HG02981 (cell line): ENCODE measurements around the gene OSBPL8.

Experiments
- ATAC-seq: cut with Tn5 transposase; IDR thresholded peaks from one replicate; pipeline ENCODE4 v1.9.1; 2021; ENCODE audit warnings: mild to moderate bottlenecking, moderate library complexity; ENCODE audit not compliant: unreplicated experiment

The OSBPL8 gene, protein sequence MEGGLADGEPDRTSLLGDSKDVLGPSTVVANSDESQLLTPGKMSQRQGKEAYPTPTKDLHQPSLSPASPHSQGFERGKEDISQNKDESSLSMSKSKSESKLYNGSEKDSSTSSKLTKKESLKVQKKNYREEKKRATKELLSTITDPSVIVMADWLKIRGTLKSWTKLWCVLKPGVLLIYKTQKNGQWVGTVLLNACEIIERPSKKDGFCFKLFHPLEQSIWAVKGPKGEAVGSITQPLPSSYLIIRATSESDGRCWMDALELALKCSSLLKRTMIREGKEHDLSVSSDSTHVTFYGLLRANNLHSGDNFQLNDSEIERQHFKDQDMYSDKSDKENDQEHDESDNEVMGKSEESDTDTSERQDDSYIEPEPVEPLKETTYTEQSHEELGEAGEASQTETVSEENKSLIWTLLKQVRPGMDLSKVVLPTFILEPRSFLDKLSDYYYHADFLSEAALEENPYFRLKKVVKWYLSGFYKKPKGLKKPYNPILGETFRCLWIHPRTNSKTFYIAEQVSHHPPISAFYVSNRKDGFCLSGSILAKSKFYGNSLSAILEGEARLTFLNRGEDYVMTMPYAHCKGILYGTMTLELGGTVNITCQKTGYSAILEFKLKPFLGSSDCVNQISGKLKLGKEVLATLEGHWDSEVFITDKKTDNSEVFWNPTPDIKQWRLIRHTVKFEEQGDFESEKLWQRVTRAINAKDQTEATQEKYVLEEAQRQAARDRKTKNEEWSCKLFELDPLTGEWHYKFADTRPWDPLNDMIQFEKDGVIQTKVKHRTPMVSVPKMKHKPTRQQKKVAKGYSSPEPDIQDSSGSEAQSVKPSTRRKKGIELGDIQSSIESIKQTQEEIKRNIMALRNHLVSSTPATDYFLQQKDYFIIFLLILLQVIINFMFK

DNA sequence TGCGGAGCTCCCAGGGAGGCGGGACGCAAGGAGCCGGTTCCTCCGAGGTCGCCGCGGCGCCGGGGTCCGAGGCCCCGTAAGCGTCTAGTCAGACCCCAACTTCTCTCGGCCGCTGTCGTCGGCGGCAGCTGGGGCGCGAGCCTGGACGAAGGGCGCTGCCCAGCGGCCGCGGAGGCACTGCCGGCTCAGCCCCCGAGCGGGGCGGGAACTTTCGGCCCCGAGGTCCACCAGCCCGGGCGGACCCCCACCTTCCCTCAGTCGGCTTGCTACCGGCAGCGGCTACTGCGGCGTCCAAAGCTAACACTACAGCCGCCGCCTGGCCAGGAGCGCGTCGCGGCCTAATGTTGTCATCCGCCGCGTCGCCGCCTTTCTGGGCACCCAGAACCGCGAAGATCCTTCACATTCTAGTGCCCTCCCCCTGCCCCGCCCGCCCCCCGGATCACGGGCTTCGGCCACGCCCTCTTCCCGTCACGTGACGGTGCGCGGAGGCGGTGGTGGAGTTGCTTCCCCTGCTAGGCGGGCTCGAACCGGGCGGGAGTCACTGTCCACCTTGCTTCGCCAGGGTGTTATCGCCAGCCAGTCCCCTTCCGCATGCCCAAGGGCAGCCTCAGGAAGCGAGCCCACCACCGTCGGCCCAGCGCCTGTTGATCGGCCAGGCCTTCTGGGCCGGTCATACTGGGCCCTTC is at the start of gene OSBPL8:
TSS of gene OSBPL8 (minus strand) at position 372 of the 686 bp plus-strand sequence. CDS start 72,220 bp downstream, outside the sequence.
- ATAC-seq, result peak; percentile 74

DNA sequence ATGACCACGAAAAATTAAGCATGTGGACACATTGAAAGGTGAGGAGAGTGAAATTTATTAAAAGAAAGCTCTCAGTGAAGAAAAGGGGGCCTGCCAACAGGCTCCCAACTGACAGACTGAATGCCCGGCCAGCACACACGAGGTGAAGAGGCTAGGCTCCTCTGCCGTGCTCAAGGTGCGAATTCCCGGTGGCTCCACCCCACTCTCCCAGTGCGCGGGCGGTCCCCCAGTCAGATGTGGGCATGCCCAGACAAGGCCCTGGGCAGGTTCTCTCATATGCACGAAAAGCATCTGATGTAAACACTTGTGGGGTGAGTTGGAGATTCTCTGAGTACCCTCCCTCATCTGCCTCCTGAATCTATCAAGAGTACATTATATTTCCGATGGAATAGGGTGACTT is 48.5 kb upstream of the OSBPL8 start:
- ATAC-seq, result no peak

DNA sequence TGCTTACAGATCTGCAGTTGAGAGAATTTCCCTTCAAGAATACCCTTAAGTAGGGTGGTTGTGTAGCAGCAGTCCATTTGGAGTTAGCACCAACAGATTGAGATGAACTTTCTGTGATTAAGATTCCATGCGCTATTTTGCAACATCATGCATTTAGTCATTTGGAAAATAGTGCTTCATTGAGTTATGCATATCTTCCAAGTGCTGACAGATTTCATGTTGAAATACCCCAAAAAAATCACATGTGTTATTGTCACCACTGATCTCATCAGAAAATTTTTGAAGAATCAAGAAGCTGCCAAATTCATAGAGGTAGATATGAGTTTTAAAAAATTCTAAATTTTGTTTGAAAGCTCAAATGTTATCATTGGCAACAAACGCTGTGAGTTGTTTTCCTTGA is 35.5 kb upstream of the OSBPL8 start:
- no peak for ATAC-seq

DNA sequence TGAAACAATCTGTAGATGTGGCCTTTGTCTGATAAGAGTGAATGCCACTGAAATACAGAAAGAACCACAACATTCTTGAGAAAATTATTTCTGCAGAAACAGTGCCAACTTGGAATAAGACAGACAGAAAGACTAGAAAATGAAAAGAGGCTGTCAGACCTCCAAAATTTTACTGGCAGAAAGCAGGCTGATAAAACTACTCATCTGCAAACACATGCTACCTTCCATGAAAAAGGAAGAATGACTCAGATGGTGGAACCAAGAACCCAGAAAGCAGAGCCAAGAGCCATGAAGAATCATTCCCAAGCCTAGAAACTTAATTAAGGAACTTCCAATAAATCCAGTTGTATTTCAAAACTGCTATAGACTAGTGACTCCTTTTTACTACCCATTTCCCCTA is 31.9 kb upstream of the OSBPL8 start:
- no peak for ATAC-seq

DNA sequence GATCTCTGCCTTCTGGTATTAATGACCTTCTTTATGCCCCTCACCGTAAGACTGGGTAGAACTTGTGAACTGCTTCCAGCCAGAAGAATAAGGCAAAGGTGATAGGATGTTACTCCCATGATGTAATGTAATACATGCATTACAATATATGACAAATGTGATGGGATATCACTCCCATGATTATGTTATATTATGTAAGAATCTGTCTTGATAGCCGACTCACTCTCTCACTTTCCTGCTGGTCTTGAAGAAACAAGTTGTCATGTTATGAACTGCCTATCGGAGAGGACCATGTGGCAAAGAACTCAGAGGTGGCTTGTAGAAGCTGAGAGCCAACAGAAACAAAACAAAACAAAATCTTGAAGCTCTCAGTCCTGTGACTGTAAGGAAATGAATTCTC is 30.6 kb upstream of the OSBPL8 start:
- ATAC-seq, result no peak

DNA sequence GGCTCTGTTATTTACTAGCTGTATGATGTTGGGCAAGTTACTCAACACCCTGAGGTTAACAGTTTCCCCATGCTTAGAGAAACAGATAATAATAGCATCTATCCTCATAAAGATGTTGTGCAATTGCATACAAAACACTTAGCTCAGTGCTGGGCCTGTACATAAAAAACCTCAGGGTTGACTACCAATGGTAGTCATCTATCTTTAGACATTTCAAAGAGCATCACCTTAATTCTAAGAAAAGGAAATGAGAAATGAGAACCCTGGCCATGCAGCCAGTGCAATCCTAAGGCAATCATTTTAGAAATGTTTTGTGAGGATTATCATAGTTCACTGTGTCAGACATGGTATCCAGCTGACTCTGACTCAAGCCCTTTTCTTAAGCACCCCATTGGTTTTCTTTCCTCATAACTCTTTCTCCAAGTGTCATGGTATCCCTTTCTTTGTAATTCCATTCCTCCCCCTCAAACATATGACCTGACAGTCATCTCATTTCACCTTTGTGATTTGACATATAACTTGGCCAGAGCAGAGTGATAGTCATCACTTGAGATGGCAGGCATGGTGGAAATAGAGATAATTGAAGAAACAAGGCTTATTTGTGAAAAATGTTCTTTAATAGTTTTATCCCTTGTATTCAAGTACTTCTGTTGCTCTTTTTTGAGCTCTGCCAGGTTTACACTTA is 29.5 kb upstream of the OSBPL8 start:
- ATAC-seq, result no peak

DNA sequence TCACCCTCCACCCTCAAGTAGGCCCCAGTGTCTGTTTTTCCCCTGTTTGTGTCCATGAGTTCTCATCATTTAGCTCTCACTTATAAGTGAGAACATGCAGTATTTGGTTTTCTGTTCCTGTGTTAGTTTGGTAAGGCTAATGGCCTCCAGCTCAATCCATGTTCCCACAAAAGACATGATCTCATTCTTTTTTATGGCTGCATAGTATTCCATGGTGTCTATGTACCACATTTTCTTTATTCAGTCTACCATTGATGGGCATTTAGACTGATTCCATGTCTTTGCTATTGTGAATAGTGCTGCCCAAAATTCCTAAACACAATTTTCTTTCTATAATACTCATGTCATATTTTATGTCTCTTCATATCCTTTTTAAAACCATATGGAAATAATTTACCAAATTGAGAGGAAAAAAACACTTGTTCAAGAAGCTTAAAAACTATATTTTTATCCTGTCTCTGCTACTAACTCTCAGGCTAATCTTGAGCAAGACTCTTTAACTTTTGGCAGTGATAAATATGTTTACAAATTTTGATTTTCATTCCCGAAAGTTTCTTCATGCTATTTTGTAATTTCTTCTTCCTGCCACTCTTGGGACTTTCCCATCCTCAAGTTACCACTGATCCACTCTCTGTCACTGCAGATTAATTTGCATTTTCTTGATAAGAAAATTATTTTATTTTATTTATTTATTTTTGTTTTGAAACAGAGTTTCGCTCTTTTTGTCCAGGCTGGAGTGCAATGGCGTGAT is 28.0 kb upstream of the OSBPL8 start:
- no peak for ATAC-seq

DNA sequence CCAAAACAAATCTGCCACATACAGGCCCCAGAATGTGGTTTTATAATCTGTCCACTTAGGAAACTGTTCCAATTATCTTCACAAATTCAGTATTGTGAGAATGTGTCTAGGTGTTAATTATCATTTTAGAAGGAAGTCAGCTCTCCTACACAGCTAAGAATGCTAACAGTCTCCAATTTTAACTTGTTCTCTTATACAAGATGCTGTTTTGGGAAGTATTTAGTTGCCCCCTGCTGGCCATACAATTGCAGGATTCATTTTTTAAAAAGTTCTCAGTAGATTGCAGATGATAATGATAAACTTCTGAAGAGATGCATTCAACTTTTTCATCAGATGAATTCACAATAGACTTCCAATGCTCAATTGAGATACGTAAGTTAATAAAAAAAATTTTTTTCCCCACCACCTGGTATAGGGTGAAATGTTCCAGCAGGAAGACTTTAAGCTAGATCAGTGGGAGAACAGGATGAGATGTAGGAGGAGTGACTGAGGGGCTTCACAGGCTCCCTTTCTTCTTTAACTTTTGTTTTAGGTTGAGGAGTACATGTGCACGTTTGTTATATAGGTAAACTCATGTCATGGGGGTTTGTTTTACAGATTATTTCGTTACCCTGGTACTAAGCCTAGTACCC is 27.3 kb upstream of the OSBPL8 start:
- no peak for ATAC-seq

DNA sequence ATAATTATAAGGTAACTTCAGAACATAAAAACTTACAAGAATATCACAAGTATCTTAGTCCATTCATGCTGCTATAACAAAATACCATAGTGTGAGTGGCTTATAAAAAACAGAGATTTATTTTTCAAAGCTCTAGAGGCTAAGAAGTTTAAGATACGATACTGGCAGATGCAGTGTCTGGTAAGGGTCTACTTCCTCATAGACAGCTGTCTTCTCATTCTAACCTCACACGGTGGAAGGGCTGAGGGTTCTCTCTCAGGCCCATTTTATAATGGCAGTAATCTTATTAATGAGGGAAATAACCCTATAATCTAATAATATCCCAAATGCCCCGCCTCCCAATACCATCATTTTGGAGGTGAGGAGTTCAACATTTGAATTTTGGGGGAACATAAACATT is 23.7 kb upstream of the OSBPL8 start:
- ATAC-seq, result no peak

DNA sequence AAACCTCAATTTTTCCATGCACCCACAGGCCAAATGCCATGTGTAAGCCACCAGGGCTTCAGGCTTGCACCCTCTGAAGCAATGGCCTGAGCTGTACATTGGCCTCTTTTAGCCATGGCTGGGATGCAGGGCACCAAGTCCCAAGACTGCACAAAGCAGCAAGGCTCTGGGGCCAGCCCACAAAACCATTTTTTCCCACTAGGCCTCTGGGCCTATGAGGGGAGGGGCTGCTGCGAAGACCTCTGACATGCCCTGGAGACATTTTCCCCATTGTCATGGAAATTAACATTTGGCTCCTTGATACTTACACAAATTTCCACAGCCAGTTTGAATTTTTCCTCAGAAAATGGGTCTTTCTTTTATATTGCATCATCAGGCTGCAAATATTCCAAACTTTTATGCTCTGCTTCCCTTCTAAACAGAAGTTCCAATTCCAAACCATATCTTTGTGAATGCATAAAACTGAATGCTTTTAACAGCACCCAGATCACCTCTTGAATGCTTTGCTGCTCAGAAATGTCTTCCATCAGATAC is 14.3 kb upstream of the OSBPL8 start:
- no peak for ATAC-seq

DNA sequence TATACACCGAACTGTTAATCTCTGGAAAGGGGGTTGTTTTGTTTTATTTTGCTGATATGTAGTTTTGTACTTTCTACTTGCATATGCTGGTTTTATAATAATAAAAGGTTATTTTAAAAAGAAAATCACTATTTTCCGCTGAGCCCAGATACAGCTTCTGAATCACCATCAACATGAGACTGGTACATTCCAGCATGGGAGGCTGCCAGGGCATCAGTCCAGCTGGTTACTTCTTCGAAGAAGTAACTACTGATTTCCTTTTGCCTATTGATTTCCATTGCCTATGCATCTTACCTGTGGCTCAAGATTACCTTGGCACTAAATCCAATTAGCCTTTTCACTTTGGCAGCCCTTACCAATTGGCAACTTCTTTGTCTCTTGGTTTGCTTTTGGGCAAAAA is 11.7 kb upstream of the OSBPL8 start:
- ATAC-seq, result no peak

DNA sequence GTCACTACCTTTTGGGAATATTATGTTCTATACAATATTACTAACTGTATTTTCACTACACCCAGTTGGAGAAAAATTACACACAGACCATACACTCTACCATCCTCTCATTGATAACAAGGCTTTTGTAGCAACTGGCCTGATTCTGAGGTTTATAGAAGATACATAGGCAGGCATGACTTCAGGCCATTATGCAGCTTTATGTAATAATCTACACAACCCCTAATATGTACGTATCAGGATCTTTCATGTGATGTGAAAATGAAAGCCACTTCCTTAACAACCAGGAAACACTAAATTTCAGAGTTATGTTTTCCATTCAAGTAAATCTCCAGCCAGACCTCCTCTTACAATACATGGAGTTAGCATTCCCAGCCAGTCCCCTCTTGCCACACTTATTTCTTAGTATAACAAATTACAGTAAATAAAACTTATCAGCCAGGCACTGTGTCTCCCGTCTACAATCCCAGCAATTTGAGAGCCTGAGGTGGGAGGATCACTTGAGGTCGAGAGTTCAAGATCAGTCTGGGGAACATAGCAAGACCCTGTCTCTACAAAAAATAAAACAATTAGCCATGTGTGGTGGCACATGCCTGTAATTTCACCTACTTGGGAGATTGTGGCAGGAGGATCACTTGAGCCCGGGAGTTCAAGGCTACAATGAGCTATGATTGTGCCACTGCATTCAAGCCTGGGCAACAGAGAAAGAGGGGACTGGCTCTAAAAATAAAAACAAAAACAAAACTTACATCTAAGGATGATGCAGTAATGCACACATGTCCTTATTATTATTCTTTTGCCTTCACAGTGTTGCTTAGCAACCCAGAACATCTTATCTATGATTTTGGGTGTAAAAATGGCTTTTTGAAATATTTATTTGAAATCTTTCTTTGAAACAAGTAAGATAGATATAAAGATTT is 10.4 kb upstream of the OSBPL8 start:
- ATAC-seq, result peak; percentile 69

DNA sequence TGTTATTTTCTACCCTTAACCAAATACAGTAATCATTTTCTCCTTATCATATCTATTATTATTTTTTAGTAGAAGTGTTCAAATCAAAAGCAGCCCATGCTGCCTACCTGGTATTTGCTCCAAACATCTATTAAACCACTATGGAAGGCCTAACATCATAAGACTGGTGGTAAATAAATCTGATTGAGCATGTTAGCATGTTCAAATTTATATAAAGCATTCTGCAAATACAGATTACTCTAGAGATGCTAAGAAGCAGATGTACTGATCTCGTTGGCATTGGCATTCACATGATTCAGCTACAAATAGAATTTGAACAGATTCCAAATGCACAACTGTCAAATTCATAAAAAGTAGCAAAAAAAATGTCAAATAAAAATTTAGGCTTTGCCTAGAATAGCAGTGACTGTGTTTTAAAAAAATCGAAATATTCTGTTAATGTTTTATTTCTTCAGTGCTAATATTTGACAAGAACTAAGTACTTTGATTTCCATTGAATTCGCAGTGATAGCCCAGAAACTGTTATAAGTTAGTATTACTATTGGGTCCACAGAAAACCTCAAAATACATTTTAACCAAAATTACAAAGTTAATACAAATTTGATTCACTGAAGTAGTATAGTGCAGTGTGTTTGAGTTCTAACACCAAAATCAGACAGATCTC is 9.4 kb upstream of the OSBPL8 start:
- ATAC-seq, result no peak

DNA sequence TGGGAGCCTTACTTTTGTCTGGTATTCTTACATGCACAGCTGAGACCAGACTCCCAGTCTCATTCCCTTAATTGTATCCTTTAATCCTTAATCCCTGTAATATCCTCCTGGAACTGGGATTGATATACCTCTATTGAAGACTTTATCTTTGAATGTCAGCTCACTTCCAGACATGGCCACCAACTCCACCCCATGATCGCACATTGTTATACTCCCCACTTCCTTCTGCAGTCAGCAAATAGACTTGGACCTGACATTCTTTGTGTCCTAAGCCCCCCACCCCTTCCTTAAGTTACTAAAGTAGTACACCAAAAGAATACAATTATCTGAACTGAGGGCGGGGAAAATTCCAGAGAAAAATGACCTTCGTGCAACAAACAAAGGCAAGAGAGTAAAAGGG is 8.6 kb upstream of the OSBPL8 start:
- no peak for ATAC-seq

DNA sequence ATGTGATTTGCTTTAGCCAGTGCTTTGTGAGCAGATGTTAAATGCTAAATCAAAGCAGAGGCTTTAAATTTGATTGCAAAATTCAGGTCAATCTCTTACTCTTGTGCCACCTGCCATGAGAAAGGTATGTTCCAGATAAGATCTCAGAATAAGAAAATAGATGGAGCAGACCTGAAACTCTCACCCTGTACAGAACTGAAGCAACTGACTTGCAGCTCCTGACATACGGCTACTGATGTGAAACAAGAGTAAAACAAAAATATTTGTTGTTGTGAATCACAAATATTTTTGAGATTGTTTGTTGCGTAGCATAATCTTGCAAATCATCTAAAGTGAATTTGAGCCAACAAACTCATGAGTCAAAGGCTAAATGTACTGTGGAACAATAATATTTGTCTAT is 3.5 kb upstream of the OSBPL8 start:
- ATAC-seq, result no peak

DNA sequence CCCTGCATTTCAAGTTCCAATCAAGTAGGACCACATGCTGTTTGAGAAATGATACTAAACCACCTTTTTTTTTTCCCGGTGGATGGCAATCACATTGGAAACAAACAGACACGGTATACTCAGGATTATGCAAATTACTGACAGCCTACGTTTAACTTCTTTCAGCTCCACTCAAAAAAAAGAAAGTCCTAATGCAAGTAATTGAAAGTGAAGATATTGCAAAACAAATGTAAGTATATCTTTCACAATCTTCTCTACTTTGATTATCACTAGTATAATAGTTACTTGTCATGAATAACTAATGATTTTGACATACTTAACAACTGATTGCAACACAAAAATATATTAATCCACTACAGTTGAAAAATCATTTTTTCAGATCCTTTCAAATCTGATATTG is 2.6 kb upstream of the OSBPL8 start:
- no peak for ATAC-seq

DNA sequence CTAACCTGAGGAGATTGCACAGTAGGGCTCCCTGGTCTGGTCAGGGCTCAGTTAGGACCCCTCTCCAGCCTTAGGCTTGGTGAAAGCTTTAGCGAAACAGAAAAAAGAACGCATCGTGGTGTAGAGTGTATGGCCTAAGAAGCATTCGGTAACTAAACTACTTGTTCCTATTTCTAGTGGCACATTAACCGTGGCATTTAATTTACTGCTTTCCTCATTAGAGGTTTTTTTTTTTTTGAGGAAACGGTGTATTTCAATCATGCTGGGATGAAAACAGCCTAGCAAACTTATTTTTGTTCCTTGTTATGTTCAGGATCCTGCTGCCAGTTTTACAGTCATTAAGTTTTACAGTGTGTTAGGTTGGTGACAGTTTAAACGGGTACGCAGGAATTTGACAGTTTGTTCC is 518 bp upstream of the OSBPL8 start:
- ATAC-seq, result no peak
